BJ (cell line): ENCODE measurements around the gene KIF3B. TPM values are rescaled to one million over a fixed set of nuclear protein-coding genes. Genes with fewer than 3 reads are reported as not detected.

Experiments
- CTCF ChIA-PET: fragments of 350-600 bp; formaldehyde crosslinking; extraction: SDS; loops from one replicate; lab custom pipeline; 2021; ENCODE audit warnings: antibody characterized with exemption, inconsistent platforms; lab: Yijun Ruan, JAX
- POLR2A ChIA-PET: fragments of 300-600 bp; sonication (Branson Sonifier 250); formaldehyde crosslinking; extraction: SDS; loops from one replicate; lab custom pipeline; 2021; ENCODE audit warnings: antibody characterized with exemption; lab: Charles Lee
- DNase-seq: peaks from one replicate; pipeline ENCODE4 v3.0.0-alpha.2; 2011; ENCODE audit warnings: low read depth
- H3K27me3 ChIP-seq: 2 replicates; pipeline ENCODE4 v1.6.0; 2011; ENCODE audit warnings: low read length; ENCODE audit not compliant: control insufficient read depth, insufficient read depth
- H3K36me3 ChIP-seq: 2 replicates; pipeline ENCODE4 v1.5.1; 2011; ENCODE audit warnings: low read length; ENCODE audit not compliant: control insufficient read depth, insufficient read depth
- H3K4me3 ChIP-seq: 2 replicates; pipeline ENCODE4 v1.5.1; 2011; ENCODE audit warnings: low read depth, mild to moderate bottlenecking, control low read depth, low read length
- polyA plus RNA-seq: library from polyadenylated mRNA; depleted of rRNA; stranded (reverse); fragments of >200 nt; gene quantifications from 2 replicates; pipeline ENCODE4 v1.2.3, GENCODE V29; 2011
- TF ChIP-seq, protein P1 (sequence below): IDR thresholded peaks from 2 replicates; pipeline ENCODE4 v1.5.1; 2011; ENCODE audit warnings: low read depth, mild to moderate bottlenecking, control low read depth, inconsistent platforms, low read length, moderate library complexity; ENCODE audit not compliant: insufficient read depth

Gene KIF3B
- polyA plus RNA-seq, 1 experiment = 20.9 TPM

DNA sequence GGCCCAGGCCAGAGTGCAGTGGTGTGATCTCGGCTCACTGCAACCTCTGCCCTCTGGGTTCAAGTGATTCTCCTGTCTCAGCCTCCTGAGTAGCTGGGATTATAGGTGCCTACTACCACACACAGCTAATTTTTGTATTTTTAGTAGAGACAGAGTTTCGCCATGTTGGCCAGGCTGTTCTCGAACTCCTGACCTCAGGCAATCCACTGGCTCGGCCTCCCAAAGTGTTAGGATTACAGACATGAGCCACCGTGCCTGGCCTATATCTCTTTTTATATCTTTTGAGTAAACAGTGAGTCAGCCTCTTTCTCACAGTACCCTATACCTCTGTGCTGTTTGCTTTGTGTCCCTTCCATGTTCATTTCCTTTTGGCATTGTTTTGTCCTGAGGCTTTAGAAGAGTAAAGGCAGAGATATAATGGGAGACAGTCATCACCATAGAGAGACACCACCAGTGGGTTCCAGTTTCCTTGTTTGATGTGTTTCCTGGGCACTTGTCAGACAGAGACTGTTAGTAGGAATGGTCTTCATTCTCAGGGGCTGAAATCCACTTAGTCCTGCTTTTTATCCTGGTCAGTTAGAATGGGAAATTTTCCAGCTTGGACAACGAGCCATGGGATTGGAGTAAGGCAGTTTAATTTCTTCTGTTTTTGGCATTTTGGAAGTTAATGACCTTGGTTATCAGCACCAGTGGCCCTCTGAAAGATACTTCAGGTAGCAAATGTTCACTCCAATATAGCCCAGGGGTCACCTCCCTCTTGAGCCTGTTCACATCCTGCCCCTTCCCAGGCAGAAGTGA is 48.5 kb downstream of the KIF3B start:
- TF ChIP-seq, protein P1, sequence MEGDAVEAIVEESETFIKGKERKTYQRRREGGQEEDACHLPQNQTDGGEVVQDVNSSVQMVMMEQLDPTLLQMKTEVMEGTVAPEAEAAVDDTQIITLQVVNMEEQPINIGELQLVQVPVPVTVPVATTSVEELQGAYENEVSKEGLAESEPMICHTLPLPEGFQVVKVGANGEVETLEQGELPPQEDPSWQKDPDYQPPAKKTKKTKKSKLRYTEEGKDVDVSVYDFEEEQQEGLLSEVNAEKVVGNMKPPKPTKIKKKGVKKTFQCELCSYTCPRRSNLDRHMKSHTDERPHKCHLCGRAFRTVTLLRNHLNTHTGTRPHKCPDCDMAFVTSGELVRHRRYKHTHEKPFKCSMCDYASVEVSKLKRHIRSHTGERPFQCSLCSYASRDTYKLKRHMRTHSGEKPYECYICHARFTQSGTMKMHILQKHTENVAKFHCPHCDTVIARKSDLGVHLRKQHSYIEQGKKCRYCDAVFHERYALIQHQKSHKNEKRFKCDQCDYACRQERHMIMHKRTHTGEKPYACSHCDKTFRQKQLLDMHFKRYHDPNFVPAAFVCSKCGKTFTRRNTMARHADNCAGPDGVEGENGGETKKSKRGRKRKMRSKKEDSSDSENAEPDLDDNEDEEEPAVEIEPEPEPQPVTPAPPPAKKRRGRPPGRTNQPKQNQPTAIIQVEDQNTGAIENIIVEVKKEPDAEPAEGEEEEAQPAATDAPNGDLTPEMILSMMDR = no peak
- ChIA-PET POLR2A (no interaction called here), CTCF (interaction anchor here (0.8 to 1.2 kb wide), 2 partner anchors 11 to 38 kb away, joined by 3 read pairs; no protein-coding TSS in a partner anchor)
- no peaks in the 10 kb centered on the region for H3K27me3 ChIP-seq
- H3K36me3 ChIP-seq = peaks cover 5% of the 10 kb centered on the region
- no peak overlapping the region for H3K4me3 ChIP-seq
- DNase-seq = no peak

DNA sequence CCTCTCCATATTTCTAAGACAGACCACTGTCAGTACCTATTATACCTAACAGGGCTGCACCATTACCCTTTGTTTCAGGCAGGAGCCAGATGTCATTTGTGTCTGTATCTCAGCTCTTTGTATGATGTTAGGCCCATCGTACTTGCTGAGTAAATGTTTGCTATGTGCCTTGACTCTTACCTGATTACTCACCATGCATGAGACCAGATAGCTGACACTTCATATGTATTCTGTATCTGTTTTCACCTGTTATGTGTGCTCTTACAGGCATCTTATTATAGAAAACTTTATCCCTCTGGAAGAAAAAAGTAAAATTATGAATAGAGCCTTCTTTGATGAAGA is 49.0 kb downstream of the KIF3B start:
- Histone ChIP-seq H3K36me3 (peaks cover 5% of the 10 kb centered on the region), H3K27me3 (no peaks in the 10 kb centered on the region), H3K4me3 (no peak overlapping the region)
- ChIA-PET CTCF (interaction anchor here (1.2 kb wide), 1 partner anchor 10 kb away, joined by 3 read pairs; no protein-coding TSS in a partner anchor), POLR2A (no interaction called here)
- TF ChIP-seq, protein P1 = no peak
- DNase-seq = no peak

DNA sequence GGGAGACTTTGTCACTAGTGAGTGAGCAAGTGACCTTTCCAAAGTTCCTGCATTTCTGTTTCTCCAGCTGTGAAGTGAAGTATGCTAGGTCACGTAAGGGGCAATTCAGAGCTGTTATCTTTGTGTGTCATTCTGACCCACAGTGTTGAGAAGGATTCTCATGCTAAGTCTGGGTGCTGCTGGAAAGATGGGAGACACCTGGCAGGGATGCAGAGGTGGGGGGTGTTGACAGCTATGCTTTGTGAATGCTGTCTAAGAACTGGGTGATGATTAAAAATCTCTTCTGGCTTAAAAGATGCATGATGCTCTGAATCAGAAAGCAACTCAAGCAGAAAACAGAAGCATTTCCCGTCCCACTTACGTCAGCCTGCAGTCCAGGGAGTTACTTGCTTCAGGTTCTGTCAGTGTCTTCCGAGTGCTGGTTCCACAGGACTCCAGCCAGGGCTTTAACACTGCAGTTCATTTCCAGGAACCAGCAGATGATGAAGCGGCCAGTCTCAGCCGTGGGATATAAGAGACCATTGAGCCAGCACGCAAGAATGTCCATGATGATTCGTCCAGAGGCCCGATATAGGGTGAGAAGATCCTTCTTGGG is 49.7 kb downstream of the KIF3B start:
- TF ChIP-seq, protein P1 = no peak
- H3K4me3 ChIP-seq = no peak overlapping the region
- ChIA-PET POLR2A (no interaction called here), CTCF (no interaction called here)
- DNase-seq = no peak
- H3K27me3 ChIP-seq = no peaks in the 10 kb centered on the region
- H3K36me3 ChIP-seq = peaks cover 5% of the 10 kb centered on the region

DNA sequence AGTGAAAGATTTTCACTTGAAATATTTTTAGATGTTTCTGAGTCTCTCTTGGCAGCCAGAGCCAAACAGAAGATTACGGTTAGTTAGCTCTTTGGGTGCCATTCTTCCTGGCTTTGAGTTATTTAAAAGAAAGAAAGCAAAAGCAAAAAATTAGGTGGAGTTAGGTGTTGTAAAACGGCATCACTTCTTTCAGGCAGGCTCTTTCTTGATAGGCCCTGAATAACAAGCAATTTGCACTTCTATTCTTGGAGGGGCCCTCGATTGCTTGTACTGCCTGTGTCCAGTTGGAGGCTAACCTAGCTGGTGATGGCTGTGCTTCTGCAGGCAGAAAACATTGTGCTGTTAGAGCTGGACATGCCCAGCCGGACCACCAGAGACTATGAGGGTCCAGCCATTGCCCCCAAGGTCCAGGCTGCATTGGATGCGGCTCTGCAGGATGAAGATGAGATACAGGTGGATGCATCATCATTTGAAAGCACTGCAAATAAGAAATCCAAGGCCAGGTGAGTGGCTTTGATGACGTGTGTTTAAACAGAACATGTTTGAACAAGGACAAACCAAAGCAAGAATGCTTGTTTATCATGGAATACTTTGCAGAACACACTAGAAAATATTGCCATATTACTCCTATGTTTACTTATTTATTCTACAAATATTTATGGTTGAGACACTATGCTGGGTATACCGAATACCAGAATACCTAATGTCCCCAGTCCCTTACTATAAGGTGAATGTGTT is 52.5 kb downstream of the KIF3B start:
- Histone ChIP-seq H3K4me3 (no peak overlapping the region), H3K27me3 (no peaks in the 10 kb centered on the region), H3K36me3 (peaks cover 7% of the 10 kb centered on the region)
- TF ChIP-seq, protein P1 = no peak
- CTCF ChIA-PET = no interaction called here
- POLR2A ChIA-PET = no interaction called here
- no peak for DNase-seq

DNA sequence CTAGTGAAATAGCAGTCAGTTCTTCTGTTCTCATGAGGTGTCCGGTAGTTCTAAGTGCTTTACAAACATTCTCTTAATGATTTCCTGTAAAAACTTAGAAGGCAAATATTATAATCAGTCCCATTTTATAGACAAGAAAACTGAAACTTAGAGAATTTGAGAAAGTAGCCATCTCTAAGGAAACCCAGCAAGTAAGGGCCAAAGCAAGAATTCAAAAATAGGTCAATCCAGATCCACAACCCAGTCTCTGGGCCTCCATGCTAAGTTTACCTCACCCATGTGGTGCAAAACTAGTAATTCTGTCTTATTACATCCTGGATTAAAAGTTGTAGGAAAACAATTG is 53.1 kb downstream of the KIF3B start:
- Histone ChIP-seq H3K27me3 (no peaks in the 10 kb centered on the region), H3K4me3 (no peak overlapping the region), H3K36me3 (peaks cover 7% of the 10 kb centered on the region)
- DNase-seq = no peak
- CTCF ChIA-PET = no interaction called here
- TF ChIP-seq, protein P1 = no peak
- POLR2A ChIA-PET = no interaction called here
